GM11168 (cell line): ENCODE data around the gene EPB41L4B.

Experiments used
- in situ Hi-C: fragments of 300-500 bp; cut with MboI; formaldehyde crosslinking; loops from one replicate; pipeline ENCODE4 v1.12.0; 2022; ENCODE audit warnings: low sequenced_read_pairs; ENCODE audit not compliant: unreplicated experiment

EPB41L4B gene

DNA sequence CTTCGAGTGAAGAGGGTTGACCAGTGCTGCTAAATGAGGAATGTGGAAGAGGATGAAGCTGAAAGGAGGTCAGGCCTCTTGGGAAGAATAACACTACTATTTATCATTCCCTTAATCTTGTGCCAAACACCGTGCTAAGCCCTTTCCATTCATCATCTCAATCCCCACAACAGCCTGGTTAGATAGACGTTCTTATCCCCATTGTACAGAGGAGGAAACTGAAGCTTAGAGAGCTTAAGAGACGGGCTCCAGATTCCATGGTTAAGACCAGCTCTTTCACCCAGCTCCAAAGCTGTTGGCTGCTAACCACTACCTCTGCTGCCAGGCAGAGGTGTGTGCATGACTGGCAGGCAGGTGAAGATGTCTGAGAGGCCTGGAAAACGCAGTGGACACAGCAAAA is 868 bp upstream of the EPB41L4B start:
- in situ Hi-C loops, result no loop called here

DNA sequence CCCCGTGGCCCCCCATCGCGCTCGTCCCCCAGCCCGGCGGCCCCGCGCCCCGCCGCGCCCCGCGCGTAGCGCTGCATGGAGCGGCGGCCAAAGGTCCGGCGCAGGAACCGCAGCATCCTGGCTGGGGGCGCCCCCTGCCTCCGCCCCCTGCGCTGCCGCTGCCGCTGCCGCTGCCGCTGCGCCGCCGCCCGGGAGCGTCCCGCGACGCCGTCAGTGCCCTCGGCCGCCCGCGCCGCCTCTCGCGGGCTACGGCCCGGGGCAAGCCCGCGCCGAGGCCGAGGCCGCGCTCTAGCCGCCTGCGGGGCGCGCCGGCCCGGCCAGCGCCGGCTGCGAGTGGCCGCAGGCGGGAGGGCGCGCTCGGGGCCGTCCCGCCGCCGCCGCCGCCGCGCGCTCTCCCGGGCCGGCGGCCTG is 523 bp downstream of the EPB41L4B start:
- in situ Hi-C loops, result no loop called here

DNA sequence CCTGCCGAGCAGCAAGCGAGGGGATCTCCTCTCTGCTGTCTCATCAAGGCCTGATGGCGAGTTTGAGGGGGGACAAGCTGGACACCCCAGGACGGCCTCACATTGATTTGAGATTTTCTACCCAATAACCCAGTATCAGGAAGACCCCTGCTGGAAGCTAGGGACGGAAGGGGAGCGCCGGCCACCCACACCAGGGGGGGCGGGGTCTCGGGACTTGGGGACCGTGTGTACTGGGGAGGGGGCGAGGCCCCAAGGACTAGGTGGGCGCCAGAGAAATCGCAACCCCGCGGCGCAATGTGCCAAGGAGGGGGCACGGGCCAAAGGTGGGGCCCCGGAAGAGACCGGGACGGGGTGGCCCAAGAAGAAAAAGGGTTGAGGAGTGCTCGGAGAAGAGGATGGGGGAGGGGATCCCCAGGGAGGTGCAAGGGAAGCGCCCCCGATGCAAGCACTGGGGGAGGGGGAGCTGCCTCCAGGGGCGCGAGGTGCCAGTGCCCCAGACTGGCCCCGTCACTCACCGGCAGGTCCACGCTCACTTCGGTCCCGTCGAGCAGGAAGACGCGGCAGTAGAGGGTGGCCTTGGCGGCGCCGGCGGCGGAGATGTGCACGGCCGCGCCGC is 1.1 kb downstream of the EPB41L4B start:
- in situ Hi-C loops, result no loop called here

DNA sequence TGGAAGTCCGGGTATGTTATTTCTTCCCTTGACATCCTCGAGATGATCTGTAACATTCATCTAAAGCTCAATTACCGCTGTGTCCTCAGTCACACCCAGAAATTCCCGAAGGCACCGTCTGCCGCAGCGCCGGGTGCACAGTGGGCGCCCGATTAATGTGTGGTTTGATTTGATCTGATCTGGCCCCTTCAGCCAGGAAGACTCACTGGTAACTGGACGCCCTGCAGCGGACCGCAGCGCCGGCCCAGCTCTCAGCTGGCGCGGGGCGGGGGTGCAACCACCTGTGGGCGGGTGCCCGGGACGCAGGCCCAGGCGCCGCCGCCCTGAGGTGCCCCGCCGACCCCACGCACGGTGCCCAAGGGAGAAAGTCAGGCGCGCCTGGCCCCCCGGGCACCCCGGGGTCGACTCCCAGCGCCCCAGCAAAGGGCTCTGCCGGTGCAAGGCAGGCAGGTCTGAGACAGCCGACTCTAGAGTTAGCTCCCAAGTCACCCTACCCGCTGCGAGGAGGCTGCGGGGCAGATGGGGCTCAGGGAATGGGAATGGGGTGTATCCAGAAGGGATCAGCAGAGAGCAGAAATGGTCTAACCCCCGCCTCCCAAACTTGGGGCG is 1.7 kb downstream of the EPB41L4B start:
- in situ Hi-C loops, result no loop called here

DNA sequence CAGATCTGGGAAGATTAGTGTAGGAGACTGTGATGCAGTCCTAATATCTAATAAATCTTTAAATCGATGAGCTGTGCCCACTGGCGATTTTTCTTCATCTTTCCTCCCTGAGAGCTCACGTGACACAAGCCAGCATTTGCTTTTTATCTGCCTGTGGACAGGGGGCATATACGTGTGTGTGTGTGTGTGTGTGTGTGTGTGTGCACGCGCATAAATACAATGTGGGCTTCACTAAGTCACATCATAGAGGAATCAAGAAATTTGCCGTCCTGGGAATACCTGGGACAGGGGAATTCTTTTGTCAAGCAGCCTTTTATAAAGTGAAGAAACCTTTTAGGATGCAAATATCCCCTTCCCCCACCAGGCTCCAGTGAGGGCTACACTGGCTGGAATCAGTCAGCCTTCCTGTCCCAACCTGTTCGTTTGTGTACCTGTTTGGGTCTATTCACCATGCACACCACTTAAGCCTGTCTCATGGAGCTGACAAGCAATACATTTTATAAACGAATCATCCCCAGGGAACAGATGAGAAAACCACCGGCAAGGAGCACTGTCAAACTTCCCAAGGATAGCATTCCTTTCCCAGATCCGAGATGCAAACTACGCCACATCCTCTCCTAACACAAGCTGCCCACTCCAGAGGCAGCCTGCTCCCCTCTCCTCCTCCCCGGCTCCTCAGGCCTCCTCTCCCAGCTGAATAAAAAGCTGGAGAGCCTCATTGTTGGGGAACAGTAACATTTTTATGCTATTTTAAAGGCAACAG is 2.7 kb downstream of the EPB41L4B start:
- in situ Hi-C loops, result no loop called here

DNA sequence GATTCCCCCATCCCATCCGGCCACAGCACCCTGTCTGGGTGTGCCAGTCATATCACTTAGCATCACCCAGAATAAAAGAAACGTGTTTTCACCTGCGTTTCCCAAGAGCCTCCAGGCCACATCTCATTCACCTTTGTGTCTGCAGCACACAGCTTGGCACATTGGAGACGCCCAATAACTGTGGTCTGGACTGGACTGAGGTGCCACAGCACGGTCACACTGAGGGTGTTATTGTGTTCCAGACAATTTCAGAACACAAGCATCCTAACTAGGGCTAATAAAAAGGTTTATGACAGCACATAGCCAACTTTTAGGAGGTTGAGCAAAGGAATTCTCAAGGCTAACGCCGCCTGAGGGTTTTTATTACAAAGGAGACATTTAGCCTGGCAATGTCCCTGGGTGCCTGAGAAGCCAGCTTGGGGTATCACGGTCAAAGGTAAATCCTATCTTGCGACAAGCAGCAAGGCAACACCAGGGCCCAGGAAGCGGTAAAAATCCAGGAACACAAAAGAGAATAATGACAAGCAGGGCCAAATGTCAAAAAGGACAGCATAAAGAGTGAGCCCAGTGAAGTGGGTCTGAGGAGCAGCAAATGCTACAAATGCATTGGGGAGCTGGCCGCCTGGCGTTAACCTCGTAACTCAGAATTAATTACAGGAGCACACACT is 3.4 kb downstream of the EPB41L4B start:
- in situ Hi-C loops, result no loop called here

DNA sequence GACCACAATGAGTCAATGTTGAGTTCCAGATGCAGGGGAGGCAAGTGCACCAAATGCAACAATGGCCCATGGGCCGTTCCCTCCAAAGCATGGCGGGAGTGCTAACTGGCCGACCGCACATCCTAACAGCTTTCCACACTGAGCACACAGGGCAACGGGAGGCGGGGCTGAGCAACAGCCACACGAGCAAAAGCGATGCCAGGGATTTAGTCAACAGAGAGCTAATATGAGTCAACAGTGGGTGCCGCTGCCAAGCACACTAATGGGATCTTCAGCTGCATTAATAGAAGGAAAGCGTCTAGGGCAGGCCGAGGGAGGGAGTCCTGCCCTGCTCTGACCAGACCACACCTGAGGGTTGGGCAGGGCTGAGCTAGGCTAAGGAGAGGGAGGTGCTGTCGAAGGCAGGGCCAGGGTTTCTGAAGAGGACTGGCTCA is 4.6 kb downstream of the EPB41L4B start:
- in situ Hi-C loops, result no loop called here

DNA sequence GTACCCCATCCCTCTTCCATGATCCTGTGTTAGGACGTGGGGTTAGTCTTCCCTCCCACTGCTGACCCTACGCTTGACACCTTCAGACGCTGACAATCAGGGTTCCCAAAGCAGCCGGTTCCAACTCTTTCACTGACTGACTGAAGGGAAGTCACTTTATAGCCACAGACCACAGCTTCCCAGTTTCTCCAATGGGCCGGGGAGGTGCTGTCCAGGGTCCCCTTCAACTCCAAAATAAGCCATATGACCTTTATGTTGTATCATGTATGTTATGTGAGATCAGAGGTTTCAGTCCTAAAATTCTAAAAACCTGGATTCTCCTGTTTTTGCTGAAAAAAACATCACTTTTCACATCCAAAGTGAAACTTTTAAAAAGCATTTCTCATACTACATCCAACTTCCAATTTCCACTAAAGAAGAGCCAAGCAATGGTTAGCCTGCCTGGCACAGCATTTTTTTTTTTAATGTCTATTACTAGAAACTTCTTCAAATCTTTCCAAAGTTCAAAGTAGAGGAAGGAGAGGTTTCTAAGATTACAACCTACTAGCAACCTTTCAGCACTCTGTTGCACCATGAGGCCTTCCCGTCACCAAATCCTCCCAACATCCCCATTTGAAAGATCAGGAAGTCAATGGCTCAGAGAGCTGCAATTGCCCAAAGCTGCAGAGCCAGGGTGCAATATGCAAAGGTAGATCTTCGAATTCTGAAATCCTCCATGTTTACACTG is 5.2 kb downstream of the EPB41L4B start:
- in situ Hi-C loops, result no loop called here

DNA sequence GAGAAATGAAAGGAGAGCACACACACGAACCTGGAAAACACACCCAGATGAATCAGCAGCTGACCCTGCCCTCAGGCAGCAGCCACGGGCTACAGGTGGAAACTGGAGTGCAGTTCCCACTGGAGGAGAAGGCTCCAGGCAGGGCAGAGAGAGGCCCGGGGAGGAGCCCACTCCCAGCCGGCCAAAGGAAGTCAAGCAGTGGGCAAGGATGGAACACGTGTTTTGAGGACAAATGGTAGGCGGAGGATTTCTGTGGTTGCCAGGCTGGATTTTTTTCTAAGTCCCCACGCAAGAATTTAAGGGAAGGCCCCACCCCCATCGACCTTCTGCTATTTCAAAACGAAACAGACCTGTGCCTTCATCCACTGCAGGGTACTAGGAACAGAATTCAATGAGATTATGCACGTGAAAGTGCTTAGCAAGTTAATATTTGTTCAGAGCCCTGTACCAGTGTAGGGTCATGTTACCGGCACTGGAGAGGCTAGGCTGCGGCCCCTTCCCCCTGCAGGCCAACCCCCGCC is 6.8 kb downstream of the EPB41L4B start:
- in situ Hi-C loops, result no loop called here

DNA sequence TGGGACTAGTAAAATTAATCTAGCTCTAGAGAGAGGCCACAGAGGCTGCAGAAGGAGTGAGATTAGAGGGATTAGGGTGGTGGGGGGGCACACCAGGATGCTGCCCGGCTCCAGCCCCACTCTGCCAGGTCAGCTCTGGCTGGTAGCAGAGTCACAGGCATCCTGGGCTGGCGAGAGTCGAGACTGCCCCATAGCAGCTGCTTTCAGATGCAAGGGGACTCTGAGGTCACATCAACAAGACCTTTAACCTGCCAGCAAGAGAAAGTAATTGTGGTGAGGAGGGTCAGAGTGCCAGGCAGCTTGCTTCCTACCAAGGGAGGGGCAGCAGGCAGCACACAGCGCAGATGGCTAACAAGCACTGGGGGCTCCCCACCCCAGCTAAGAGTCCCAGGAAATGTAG is 7.5 kb downstream of the EPB41L4B start:
- in situ Hi-C loops, result no loop called here

DNA sequence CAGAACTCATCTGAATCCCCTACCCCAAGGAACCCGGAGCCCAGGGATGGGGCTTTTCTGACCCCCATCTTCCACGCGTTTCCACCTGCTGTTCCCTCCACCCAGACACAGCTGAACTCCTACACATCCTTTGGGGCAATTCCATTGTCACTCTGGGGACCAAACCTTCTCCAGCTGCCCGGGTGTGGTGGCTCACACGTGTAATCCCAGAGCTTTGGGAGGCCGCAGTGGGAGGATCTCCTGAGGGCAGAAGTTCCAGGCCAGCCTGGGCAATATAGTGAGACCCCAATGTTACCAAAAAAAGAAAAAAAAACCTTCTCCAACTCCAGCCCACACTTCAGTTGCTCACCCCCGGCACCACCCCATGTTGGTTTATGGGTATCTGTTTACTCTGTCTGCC is 8.1 kb downstream of the EPB41L4B start:
- in situ Hi-C loops, result no loop called here

DNA sequence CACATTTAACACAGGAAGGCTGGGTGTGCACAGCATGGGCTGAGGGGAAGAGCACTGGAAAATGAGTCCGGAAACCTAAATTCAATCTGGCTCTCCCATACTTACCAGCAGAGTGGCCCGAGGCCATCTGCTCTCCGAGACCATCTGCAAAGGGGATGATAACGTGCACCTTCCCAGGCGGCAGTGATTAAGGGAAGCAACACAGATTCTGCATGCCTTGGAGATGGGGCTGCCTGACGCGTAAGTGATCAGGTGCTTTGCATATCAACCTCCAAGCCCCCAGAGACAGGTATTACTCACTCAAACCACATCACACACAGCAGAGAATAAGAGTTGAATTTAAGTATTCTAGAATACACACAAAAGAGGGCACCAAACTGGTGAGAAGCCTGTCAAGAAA is 9.1 kb downstream of the EPB41L4B start:
- in situ Hi-C loops, result no loop called here

DNA sequence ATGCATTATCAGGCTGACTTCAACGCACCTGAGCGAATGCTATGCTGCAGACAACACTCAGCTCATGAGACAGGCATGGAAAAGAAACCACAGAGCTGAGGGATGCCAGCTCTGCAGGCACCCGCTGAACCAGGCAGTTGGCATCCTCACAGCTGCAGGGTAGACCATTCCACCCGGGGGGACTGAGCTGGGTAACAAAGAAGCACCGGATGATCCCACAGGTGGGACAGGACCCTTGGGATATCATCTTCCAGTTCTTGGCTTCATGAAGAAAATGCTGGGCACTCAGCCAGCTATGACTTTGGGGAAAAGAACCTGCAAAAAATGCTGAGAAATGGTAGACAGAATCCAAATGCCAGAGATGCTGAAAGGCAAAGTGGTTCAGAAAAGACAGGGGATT is 9.6 kb downstream of the EPB41L4B start:
- in situ Hi-C loops, result no loop called here

DNA sequence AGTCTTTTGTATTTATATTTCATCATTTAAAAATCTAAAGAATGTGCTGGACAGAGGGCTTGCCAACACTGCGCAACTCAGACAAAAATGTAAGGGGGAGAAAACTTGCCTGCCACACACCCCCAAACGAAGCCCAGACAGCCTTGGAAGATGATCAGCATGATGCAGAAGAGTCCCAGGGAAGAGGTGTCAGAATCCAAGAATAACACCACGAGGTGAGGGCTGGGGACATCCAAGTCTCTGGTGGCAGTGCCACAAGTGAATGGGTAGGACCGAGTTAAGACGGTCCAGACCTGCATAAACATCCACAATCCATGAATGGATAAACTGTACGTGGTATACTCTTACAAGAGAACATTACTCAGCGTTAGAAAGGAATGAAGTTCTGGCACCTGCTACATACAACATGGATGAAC is 10.4 kb downstream of the EPB41L4B start:
- in situ Hi-C loops, result no loop called here

DNA sequence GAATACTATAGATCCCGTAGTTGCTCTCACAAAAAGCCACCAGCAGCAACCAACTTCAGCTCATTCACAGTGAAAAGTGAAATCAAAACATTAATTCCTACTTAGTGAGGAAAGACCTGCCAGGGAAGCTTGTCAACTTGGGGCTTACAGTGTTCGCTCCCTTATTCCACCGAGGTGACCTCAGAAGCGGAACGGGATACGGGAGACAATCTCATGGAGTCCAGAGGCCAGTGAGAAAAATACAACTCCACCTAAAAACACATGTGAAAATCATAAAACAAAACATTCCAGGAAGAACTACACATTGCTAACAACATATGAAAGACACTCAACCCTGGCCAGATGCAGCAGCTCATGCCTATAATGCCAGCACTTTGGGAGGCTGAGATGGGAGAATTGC is 11.6 kb downstream of the EPB41L4B start:
- in situ Hi-C loops, result no loop called here

DNA sequence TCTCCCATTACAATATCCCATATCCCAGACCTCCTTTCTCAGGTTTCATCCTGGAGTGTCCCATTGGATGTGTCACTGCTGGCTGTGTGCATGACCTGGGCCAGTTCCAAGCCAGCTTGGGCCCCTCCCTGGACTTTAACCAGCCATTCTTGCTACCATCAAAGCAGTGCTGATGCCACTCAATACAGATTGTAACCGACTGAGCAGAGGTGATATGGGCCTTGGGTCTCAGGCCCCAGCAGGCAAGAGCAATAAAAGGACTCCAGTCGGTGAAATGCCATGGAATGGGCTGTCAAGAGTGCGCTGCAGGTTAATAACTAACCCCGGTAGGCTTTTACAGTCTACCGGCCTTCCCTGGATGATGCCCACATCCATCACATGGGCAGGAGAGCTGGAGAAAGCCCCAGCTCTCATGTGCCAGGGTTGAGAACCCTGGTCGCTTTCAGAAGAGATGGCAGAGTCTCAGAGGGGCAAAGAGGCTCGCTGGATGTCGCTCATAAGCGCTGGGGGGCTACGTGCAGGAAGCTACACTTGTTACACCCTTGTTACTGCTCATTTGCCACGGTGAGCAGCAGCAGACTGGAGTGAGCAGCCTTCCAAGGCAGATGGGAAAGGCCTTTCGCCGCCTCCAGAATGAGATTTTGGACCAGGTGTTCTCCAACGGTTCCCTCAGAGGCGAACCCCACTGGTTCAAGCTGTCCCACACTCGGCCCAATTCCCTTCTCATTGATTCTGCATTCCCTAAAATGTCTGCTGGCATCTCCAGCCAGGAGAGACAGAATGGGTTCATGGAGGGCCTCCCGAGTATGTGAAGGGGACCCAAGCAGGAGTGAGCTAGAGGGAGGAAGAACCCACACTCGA is 13.2 kb downstream of the EPB41L4B start:
- in situ Hi-C loops, result no loop called here

DNA sequence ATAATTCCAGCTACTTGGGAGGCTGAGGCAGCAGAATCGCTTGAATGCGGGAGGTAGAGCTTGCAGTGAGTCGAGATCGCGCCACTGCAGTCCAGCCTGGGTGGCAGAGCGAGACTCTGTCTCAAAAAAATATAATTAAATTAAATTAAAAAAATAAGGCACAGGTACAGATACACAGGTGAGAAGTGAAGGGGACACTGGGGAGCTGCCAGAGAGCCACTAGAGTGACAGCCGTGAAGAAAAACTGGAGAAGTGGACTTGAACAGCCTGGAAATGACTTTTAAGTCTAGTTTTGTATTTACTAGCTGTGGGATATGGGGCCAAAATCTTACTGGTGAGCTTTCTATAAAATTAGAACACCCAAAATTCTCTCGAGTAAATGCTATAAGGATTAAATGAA is 15.1 kb downstream of the EPB41L4B start:
- in situ Hi-C loops, result no loop called here

DNA sequence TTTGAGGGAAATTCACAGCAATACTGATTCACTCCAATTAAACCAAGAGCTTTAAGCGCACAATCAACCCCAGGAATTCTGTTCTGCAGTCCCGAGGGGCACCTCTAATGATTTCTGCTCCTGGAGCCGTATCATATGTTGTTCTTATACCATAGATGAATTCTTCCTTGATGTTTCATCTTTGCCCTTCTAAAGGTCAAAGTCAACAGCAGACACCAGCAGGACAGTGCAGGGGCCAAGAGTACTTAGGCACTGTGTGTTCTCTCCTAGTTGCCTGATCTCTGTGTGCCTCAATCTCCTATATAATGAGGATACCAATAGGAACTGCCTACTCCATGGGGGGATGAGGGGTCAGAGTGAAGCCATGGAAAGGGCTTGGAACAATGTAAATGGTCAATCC is 16.5 kb downstream of the EPB41L4B start:
- in situ Hi-C loops, result no loop called here

DNA sequence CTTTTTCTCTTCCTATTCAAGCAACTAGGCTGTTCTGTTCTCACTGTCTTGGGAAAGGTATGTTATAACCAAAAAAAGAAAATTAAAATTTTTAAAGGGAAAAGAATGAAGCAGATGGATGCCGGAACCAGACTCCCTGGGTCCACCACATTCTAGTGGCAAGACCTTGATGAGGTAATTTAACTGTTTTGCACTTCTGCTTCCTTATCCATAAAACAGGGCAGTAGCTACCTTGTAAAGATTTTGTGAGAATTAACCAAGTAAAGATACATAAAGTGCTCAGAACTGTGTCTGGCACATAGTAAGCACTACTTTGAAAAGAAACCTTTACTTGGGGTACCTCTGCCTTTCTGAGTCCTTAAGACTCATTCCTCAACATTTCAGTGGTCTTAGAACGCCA is 17.0 kb downstream of the EPB41L4B start:
- in situ Hi-C loops, result no loop called here
